Endothelial cell of umbilical vein (primary cell): Measurements from ENCODE around the gene TTC34. TPM values are rescaled to one million over a fixed set of nuclear protein-coding genes. Genes with fewer than 3 reads are reported as not detected.

ENCODE experiments used
- BruUV-seq: library from RNA; stranded (reverse); fragments of 400-500 nt; replicated peaks from 2 replicates; lab custom pipeline; 2021; lab: Mats Ljungman, UMichigan
- CTCF ChIA-PET: fragments of 300-600, 350-600 bp; sonication (Branson Sonifier 250); formaldehyde crosslinking; loops from one replicate; lab custom pipeline; 2021; ENCODE audit warnings: antibody characterized with exemption, inconsistent platforms; lab: Charles Lee
- POLR2A ChIA-PET: fragments of 300-600, 350-600 bp; sonication (Branson Sonifier 250); formaldehyde crosslinking; loops from one replicate; lab custom pipeline; 2021; ENCODE audit warnings: antibody characterized with exemption, inconsistent platforms; lab: Charles Lee
- DNase-seq: peaks from one replicate; pipeline ENCODE4 v3.0.0-alpha.2; 2011; ENCODE audit warnings: low read depth, low spot score
- FAIRE-seq: peaks from 2 replicates; lab custom pipeline; 2011; peaks lifted over from hg19 to GRCh38; lab: Jason Lieb, UNC
- H2AFZ ChIP-seq: 2 replicates; pipeline ENCODE4 v1.6.0; 2012; ENCODE audit warnings: low read depth, low read length, control low read depth, inconsistent platforms
- H3K27ac ChIP-seq: 2 replicates; pipeline ENCODE4 v1.5.1; 2011; ENCODE audit warnings: low read depth, mild to moderate bottlenecking, control low read depth, low read length, moderate library complexity; ENCODE audit not compliant: insufficient read depth
- H3K27me3 ChIP-seq, 2 experiments: 2 replicates each; pipeline versions ENCODE4 v1.6.0 to v1.6.1; 2011; ENCODE audit warnings: low read length in 2 of 2, mixed read lengths in 1 of 2; ENCODE audit not compliant: control insufficient read depth in 2 of 2, insufficient read depth in 2 of 2
- H3K36me3 ChIP-seq, 2 experiments: 2 replicates in 1 of 2; 3 replicates in 1 of 2; pipeline ENCODE4 v1.5.1; 2011; ENCODE audit warnings: low read length in 2 of 2, mild to moderate bottlenecking in 1 of 2, moderate library complexity in 1 of 2; ENCODE audit not compliant: control insufficient read depth in 2 of 2, insufficient read depth in 2 of 2; ENCODE audit errors: extremely low read depth in 1 of 2
- H3K4me1 ChIP-seq: 3 replicates; pipeline ENCODE4 v1.5.1; 2011; ENCODE audit warnings: mild to moderate bottlenecking, low read length; ENCODE audit not compliant: control insufficient read depth, insufficient read depth; ENCODE audit errors: extremely low read depth
- H3K4me2 ChIP-seq: 2 replicates; pipeline ENCODE4 v1.6.1; 2011; ENCODE audit warnings: low read length, control low read depth, mixed read lengths; ENCODE audit not compliant: insufficient read depth
- H3K4me3 ChIP-seq, 3 experiments: fragments of 200-600 bp in 1 of 3; sonication (generic), shearing (Covaris generic) in 1 of 3; replicated peaks in 1 of 3; 2 replicates each; pipeline ENCODE4 v1.5.1; 2011 to 2016; ENCODE audit warnings: control low read depth in 3 of 3, low read length in 3 of 3, mild to moderate bottlenecking in 2 of 3, inconsistent platforms in 1 of 3, low read depth in 1 of 3, moderate library complexity in 1 of 3; ENCODE audit not compliant: insufficient read depth in 1 of 3
- H3K79me2 ChIP-seq: 2 replicates; pipeline ENCODE4 v1.6.0; 2012; ENCODE audit warnings: low read length, inconsistent platforms; ENCODE audit not compliant: control insufficient read depth, insufficient read depth
- H3K9ac ChIP-seq: replicated peaks from 2 replicates; pipeline ENCODE3; 2011; ENCODE audit warnings: low read length, control low read depth; ENCODE audit not compliant: insufficient read depth; ENCODE audit errors: extremely low read depth
- H3K9me1 ChIP-seq: replicated peaks from 3 replicates; pipeline ENCODE4 v1.6.0; 2011; ENCODE audit warnings: mild to moderate bottlenecking, low read length; ENCODE audit not compliant: control insufficient read depth, insufficient read depth; ENCODE audit errors: extremely low read depth
- H3K9me3 ChIP-seq: replicated peaks from 2 replicates; pipeline ENCODE4 v1.5.1; 2012; ENCODE audit warnings: low read length, inconsistent platforms; ENCODE audit not compliant: control insufficient read depth, insufficient read depth
- H4K20me1 ChIP-seq: replicated peaks from 2 replicates; pipeline ENCODE3; 2011; ENCODE audit warnings: mild to moderate bottlenecking, low read length; ENCODE audit not compliant: control insufficient read depth, insufficient read depth; ENCODE audit errors: extremely low read depth
- CTCF ChIP-seq, 2 donors: IDR thresholded peaks; 1 replicate in 1 of 2; 2 replicates in 1 of 2; pipeline ENCODE4 v1.5.1; 2011; ENCODE audit warnings: low read length in 2 of 2, mild to moderate bottlenecking in 2 of 2, moderate library complexity in 2 of 2, control low read depth in 1 of 2, inconsistent platforms in 1 of 2, low read depth in 1 of 2; ENCODE audit not compliant: insufficient read depth in 1 of 2; ENCODE audit errors: extremely low read depth in 1 of 2
- EZH2 ChIP-seq: IDR thresholded peaks from 2 replicates; pipeline ENCODE4 v1.6.1; 2012; ENCODE audit warnings: borderline replicate concordance, low read depth, mild to moderate bottlenecking, moderate library complexity, low read length, inconsistent platforms; ENCODE audit not compliant: severe bottlenecking
- FOS ChIP-seq: IDR thresholded peaks from 2 replicates; pipeline ENCODE4 v1.6.1; 2011; ENCODE audit warnings: mild to moderate bottlenecking, low read length, moderate library complexity, borderline replicate concordance; ENCODE audit not compliant: insufficient read depth
- GATA2 ChIP-seq: IDR thresholded peaks from 2 replicates; pipeline ENCODE4 v1.7.0; 2011; ENCODE audit warnings: low read depth, mild to moderate bottlenecking, moderate library complexity, mixed read lengths, low read length; ENCODE audit not compliant: insufficient read length, insufficient read depth
- JUN ChIP-seq: IDR thresholded peaks from 2 replicates; pipeline ENCODE4 v1.6.1; 2011; ENCODE audit warnings: borderline replicate concordance, low read depth; ENCODE audit not compliant: insufficient read length, insufficient read depth
- MAX ChIP-seq: IDR thresholded peaks from 2 replicates; pipeline ENCODE4 v1.6.1; 2011; ENCODE audit not compliant: insufficient read depth, insufficient read length
- MYC ChIP-seq: IDR thresholded peaks from one replicate; pipeline ENCODE4 v1.6.1; 2011; ENCODE audit warnings: mild to moderate bottlenecking, low read depth, low read length
- POLR2A ChIP-seq: IDR thresholded peaks from 2 replicates; pipeline ENCODE4 v1.6.1; 2012; ENCODE audit warnings: low read depth, mild to moderate bottlenecking, control low read depth, low read length
- POLR2AphosphoS5 ChIP-seq: IDR thresholded peaks from 2 replicates; pipeline ENCODE4 v1.6.1; 2012; ENCODE audit warnings: low read depth, mild to moderate bottlenecking, control low read depth, low read length, moderate library complexity; ENCODE audit not compliant: insufficient read depth
- dilution Hi-C: fragments of 300-500 bp; cut with MboI; formaldehyde crosslinking; loops from one replicate; pipeline ENCODE4 v1.15.0; 2019; ENCODE audit warnings: low sequenced_read_pairs; ENCODE audit not compliant: extremely low pct_ligation_motif_present
- intact Hi-C: fragments of 100-400 bp; cut with micrococcal nuclease; formaldehyde crosslinking; loops from one replicate; pipeline ENCODE4 v1.10.0; 2022
- polyA plus RNA-seq, 4 experiments: library from polyadenylated mRNA; depleted of rRNA in 3 of 4; stranded (reverse) in 3 of 4; unstranded in 1 of 4; fragments of >200 nt; gene quantifications; 2 replicates each; pipeline versions ENCODE4 v1.2.1 to v1.2.3, GENCODE V29; 2011 to 2012; ENCODE audit warnings: missing spikeins in 1 of 4
- total RNA-seq: library from RNA; stranded (reverse); gene quantifications from 2 replicates; pipeline ENCODE4 v1.2.3, GENCODE V29; 2021

TTC34 gene
- total and polyA plus RNA-seq, 2 donors (not counting 3 experiments of a cell fraction or from before 2014, with no cell fraction given) = 0.08 to 0.77 TPM

DNA sequence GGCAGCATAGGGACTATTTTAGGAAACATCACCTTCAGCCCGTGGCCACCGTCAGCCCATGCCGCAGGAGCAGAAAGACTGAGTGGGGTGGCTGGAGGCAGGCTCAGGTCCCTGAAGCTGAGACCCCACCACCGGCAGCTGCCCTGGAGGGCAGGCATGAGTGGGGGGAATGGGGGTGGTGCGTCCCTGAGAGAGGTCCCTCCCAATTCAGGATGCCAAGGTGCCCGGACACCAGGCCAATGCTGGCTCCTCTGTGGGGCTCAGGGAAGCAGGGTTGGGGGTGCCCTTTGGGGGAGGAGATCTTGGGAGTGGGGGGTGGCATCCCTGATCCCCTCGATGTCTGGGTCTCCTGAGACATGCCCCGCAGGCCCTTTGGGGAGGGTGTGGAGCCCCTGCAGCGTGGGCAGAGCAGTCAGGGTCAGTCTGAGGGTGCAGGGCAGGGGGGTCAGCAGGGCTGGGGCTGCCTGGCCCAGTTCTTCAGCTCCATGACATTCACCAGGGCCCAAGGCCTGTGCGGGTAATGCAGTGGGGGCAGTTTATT lies 998 bp upstream of the TTC34 start:
- Histone ChIP-seq H3K79me2 (no peaks in the 10 kb centered on the region), H3K4me1 (no peaks in the 10 kb centered on the region), H3K27ac (no peak overlapping the region), H3K9me1 (no peaks in the 10 kb centered on the region), H3K9me3 (no peaks in the 10 kb centered on the region), H3K4me2 (no peak overlapping the region), H3K9ac (no peak overlapping the region), H3K4me3 (no peak overlapping the region), H2AFZ (no peak overlapping the region), H3K36me3 (no peaks in the 10 kb centered on the region), H4K20me1 (no peaks in the 10 kb centered on the region), H3K27me3 (no peaks in the 10 kb centered on the region)
- dilution Hi-C loops = no loop called here
- intact Hi-C loops = no loop called here
- no TSS peak for BruUV-seq
- CTCF ChIA-PET = no interaction called here
- no peak for FAIRE-seq
- POLR2A ChIA-PET = no interaction called here
- DNase-seq = no peak
- TF ChIP-seq JUN (no peak), MYC (no peak)

DNA sequence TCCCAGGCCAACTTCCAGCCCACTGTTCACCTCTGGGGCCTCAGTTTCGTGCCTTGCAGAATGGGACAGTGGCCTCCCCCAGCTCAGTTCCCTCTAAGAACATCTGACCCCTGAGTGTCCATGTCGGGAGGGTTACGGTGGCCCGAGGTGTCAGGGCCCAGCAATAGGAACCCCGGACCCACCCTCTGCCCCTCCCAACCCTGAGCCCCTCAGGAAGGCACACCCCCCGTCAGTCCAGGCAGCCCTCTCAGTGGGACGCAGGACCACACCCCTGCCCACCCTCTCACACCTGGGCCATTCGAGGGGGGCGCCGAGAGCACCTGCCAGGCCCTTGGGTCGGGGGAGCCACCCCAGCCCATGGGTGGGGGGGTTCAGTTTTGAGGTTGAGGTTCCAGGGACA lies 447 bp downstream of the TTC34 start:
- H3K36me3 ChIP-seq = no peaks in the 10 kb centered on the region
- H3K4me3 ChIP-seq = no peak overlapping the region
- H3K27ac ChIP-seq = no peak overlapping the region
- BruUV-seq = no TSS peak
- no peaks in the 10 kb centered on the region for H3K9me1 ChIP-seq
- dilution Hi-C loops (no loop called here), intact Hi-C loops (no loop called here)
- CTCF ChIA-PET = no interaction called here
- no peak overlapping the region for H3K9ac ChIP-seq
- POLR2A ChIA-PET = no interaction called here
- no peaks in the 10 kb centered on the region for H3K79me2 ChIP-seq
- H2AFZ ChIP-seq = no peak overlapping the region
- H4K20me1 ChIP-seq = no peaks in the 10 kb centered on the region
- TF ChIP-seq MAX (no peak), FOS (no peak), EZH2 (no peak), JUN (no peak), POLR2AphosphoS5 (no peak), MYC (no peak), GATA2 (no peak), CTCF (IDR thresholded peaks at IDR 0.05; ENCODE audit: extremely low read depth in 1 of 2, insufficient read depth in 1 of 2, low read depth in 1 of 2, low read length in 2 of 2) (no peak), POLR2A (no peak)
- H3K27me3 ChIP-seq = no peaks in the 10 kb centered on the region
- no peak overlapping the region for H3K4me2 ChIP-seq
- no peaks in the 10 kb centered on the region for H3K4me1 ChIP-seq
- FAIRE-seq (no peak), DNase-seq (no peak)
- no peaks in the 10 kb centered on the region for H3K9me3 ChIP-seq
